HG02571 (cell line): ENCODE measurements around the gene CDK13.
A peak's percentile ranks its signal among the peaks of the same experiment; 100 is the strongest.

Experiments
- ATAC-seq: cut with Tn5 transposase; IDR thresholded peaks from one replicate; pipeline ENCODE4 v1.9.1; 2021; ENCODE audit warnings: mild to moderate bottlenecking, moderate library complexity; ENCODE audit not compliant: unreplicated experiment

Gene CDK13

GRCh38 chr7:39948956-39949928 is 814 bp upstream of the CDK13 start:
- ATAC-seq: peak; percentile 65

- ATAC-seq: no peak
These were observed 593 bp downstream of the CDK13 start for GRCh38 chr7:39950473-39951225.

GRCh38 chr7:39951226-39952194 is 1.5 kb downstream of the CDK13 start:
- ATAC-seq: peak; percentile 23

GRCh38 chr7:39952374-39952773 is 2.3 kb downstream of the CDK13 start:
- no peak for ATAC-seq

- no peak for ATAC-seq
These were observed 2.7 kb downstream of the CDK13 start for GRCh38 chr7:39952803-39953202.

GRCh38 chr7:39954694-39955093 is 4.6 kb downstream of the CDK13 start:
- ATAC-seq: no peak

GRCh38 chr7:39958038-39958437 is 8.0 kb downstream of the CDK13 start:
- ATAC-seq: no peak

GRCh38 chr7:39967406-39968161 is 17.5 kb downstream of the CDK13 start:
- ATAC-seq: no peak

GRCh38 chr7:39969431-39969830 is 19.4 kb downstream of the CDK13 start:
- ATAC-seq: no peak

GRCh38 chr7:39971924-39972323 is 21.9 kb downstream of the CDK13 start:
- ATAC-seq: no peak

- no peak for ATAC-seq
These were observed 23.7 kb downstream of the CDK13 start for GRCh38 chr7:39973801-39974200.

GRCh38 chr7:39978230-39978934 is 28.3 kb downstream of the CDK13 start:
- ATAC-seq: no peak

GRCh38 chr7:39979406-39980073 is 29.5 kb downstream of the CDK13 start:
- no peak for ATAC-seq

GRCh38 chr7:39985398-39985918 is 35.4 kb downstream of the CDK13 start:
- ATAC-seq: no peak

GRCh38 chr7:39987641-39988347 is 37.7 kb downstream of the CDK13 start:
- ATAC-seq: no peak

GRCh38 chr7:40000734-40001315 is 50.8 kb downstream of the CDK13 start:
- ATAC-seq: no peak

- ATAC-seq: no peak
These were observed 51.6 kb downstream of the CDK13 start for GRCh38 chr7:40001649-40002048.

- ATAC-seq: no peak
These were observed 53.5 kb downstream of the CDK13 start for GRCh38 chr7:40003597-40003996.
